Tibial artery (tissue), 4 donors: ENCODE results near the gene DBNL.

Experiments
- DNase-seq, 2 donors: peaks; one replicate each; pipeline ENCODE4 v3.0.0-alpha.2; 2019
- H3K27ac ChIP-seq, 2 donors: fragments of 200-600 bp; sonication (generic) in 1 of 2; 1 replicate in 1 of 2; 2 replicates in 1 of 2; pipeline ENCODE4 v1.5.1; 2018 to 2019; ENCODE audit warnings: mild to moderate bottlenecking in 1 of 2
- H3K27me3 ChIP-seq, 2 donors: fragments of 200-600 bp; sonication (generic) in 1 of 2; one replicate each; pipeline versions ENCODE4 v1.5.1 to v1.6.0; 2016 to 2019
- H3K36me3 ChIP-seq, 3 donors: fragments of 200-600 bp; sonication (generic) in 2 of 3; one replicate each; pipeline ENCODE4 v1.5.1; 2016 to 2019; ENCODE audit warnings: mild to moderate bottlenecking in 2 of 3
- H3K4me1 ChIP-seq, 4 donors: fragments of 200-600 bp; sonication (generic) in 2 of 4; 1 replicate in 3 of 4; 2 replicates in 1 of 4; pipeline ENCODE4 v1.5.1; 2016 to 2019
- H3K4me3 ChIP-seq, 2 donors: fragments of 200-600 bp; sonication (generic) in 1 of 2; 1 replicate in 1 of 2; 2 replicates in 1 of 2; pipeline ENCODE4 v1.5.1; 2018 to 2019; ENCODE audit warnings: mild to moderate bottlenecking in 2 of 2
- H3K9me3 ChIP-seq, 3 donors: fragments of 200-600 bp; sonication (generic) in 1 of 3; one replicate each; pipeline ENCODE4 v1.5.1; 2016 to 2019
- CTCF ChIP-seq, 2 experiments: fragments of 200-600 bp in 1 of 2; fragments of 450-650 bp in 1 of 2; IDR thresholded peaks; one replicate each; pipeline ENCODE4 v1.5.1; 2017 to 2019; ENCODE audit warnings: antibody characterized with exemption in 2 of 2, mild to moderate bottlenecking in 1 of 2, moderate library complexity in 1 of 2
- intact Hi-C: fragments of 100-400 bp; cut with DNase I; formaldehyde crosslinking; loops from one replicate; pipeline ENCODE4 v1.15.0; 2023; ENCODE audit warnings: low total_unique reads

The DBNL gene

GRCh38 chr7:44043902-44044301 lies 600 bp upstream of the DBNL start:
- H3K9me3 ChIP-seq, result no peaks in the 10 kb centered on the region
- TF ChIP-seq CTCF (IDR thresholded peaks at IDR 0.05), result no peak
- peaks cover 0 to 17% (median 0%) of the 10 kb centered on the region in 3 donors for H3K36me3 ChIP-seq
- intact Hi-C loops, result no loop called here
- no peaks in the 10 kb centered on the region for H3K27me3 ChIP-seq
- peaks cover 0 to 48% (median 35%) of the 10 kb centered on the region in 4 donors for H3K4me1 ChIP-seq
- DNase-seq, result no peak
- H3K27ac ChIP-seq, result peak overlapping the region; percentile 72 to 89
- H3K4me3 ChIP-seq, result peak overlapping the region; percentile 77 to 96

GRCh38 chr7:44045226-44046014 lies 918 bp downstream of the DBNL start:
- Histone ChIP-seq H3K4me1 (peaks cover 0 to 48% (median 33%) of the 10 kb centered on the region in 4 donors), H3K36me3 (peaks cover 7 to 27% (median 11%) of the 10 kb centered on the region in 3 donors), H3K9me3 (no peaks in the 10 kb centered on the region), H3K27ac (peak overlapping the region; percentile 72 to 89), H3K27me3 (no peaks in the 10 kb centered on the region), H3K4me3 (peak overlapping the region; percentile 77 to 96)
- TF ChIP-seq CTCF (IDR thresholded peaks at IDR 0.05), result no peak
- DNase-seq, result no peak
- intact Hi-C loops, result no loop called here

GRCh38 chr7:44046321-44047061 lies 2.0 kb downstream of the DBNL start:
- H3K27ac ChIP-seq, result no peak overlapping the region
- H3K36me3 ChIP-seq, result peaks cover 18 to 38% (median 22%) of the 10 kb centered on the region in 3 donors
- no peak for DNase-seq
- H3K4me3 ChIP-seq, result no peak overlapping the region
- no peaks in the 10 kb centered on the region for H3K9me3 ChIP-seq
- no peak for TF ChIP-seq CTCF (IDR thresholded peaks at IDR 0.05)
- intact Hi-C loops, result no loop called here
- peaks cover 0 to 42% (median 28%) of the 10 kb centered on the region in 4 donors for H3K4me1 ChIP-seq
- H3K27me3 ChIP-seq, result no peaks in the 10 kb centered on the region

- Histone ChIP-seq H3K27ac (no peak overlapping the region), H3K4me3 (no peak overlapping the region), H3K9me3 (no peaks in the 10 kb centered on the region), H3K36me3 (peaks cover 34 to 55% (median 38%) of the 10 kb centered on the region in 3 donors), H3K4me1 (peaks cover 0 to 42% (median 28%) of the 10 kb centered on the region in 4 donors), H3K27me3 (no peaks in the 10 kb centered on the region)
- TF ChIP-seq CTCF (IDR thresholded peaks at IDR 0.05), result no peak
- no peak for DNase-seq
- intact Hi-C loops, result no loop called here
Measured at GRCh38 chr7:44048031-44048795, 3.7 kb downstream of the DBNL start.

GRCh38 chr7:44050121-44050914 lies 5.8 kb downstream of the DBNL start:
- TF ChIP-seq CTCF (IDR thresholded peaks at IDR 0.05), result no peak
- H3K27ac ChIP-seq, result no peak overlapping the region
- no peak for DNase-seq
- H3K9me3 ChIP-seq, result no peaks in the 10 kb centered on the region
- no peak overlapping the region for H3K4me3 ChIP-seq
- peaks cover 50 to 76% (median 56%) of the 10 kb centered on the region in 3 donors for H3K36me3 ChIP-seq
- intact Hi-C loops, result no loop called here
- peaks cover 0 to 32% (median 19%) of the 10 kb centered on the region in 4 donors for H3K4me1 ChIP-seq
- H3K27me3 ChIP-seq, result no peaks in the 10 kb centered on the region
